Epithelial cell of prostate (primary cell): ENCODE data around the gene PRPF40B.
"Not testable (repeated sequence)": the region's sequence is repeated elsewhere in the genome, so short reads cannot be mapped to it uniquely, and the experiment has no call there.

Source experiments
- DNase-seq: peaks from one replicate; pipeline ENCODE4 v3.0.0-alpha.2; 2011; ENCODE audit warnings: low read depth, low spot score
- H3K27ac ChIP-seq: fragments of 450-650 bp; 2 replicates; pipeline ENCODE4 v1.5.1; 2017; ENCODE audit warnings: mild to moderate bottlenecking

The PRPF40B gene

GRCh38 chr12:49609059-49609874 lies 14.1 kb upstream of the PRPF40B start:
- DNase-seq, result no peak
- H3K27ac ChIP-seq, result no peak overlapping the region

- no peak for DNase-seq
- no peak overlapping the region for H3K27ac ChIP-seq
These were observed 13.5 kb upstream of the PRPF40B start for GRCh38 chr12:49609875-49610154.

GRCh38 chr12:49610785-49611184 lies 12.6 kb upstream of the PRPF40B start:
- DNase-seq, H3K27ac ChIP-seq: not testable (repeated sequence)

GRCh38 chr12:49612210-49612609 lies 11.2 kb upstream of the PRPF40B start:
- H3K27ac ChIP-seq, result no peak overlapping the region
- DNase-seq, result no peak

- H3K27ac ChIP-seq, result no peak overlapping the region
- DNase-seq, result no peak
These were observed 7.6 kb upstream of the PRPF40B start for GRCh38 chr12:49615725-49616124.

- no peak overlapping the region for H3K27ac ChIP-seq
- no peak for DNase-seq
These were observed 6.7 kb upstream of the PRPF40B start for GRCh38 chr12:49616533-49617219.

GRCh38 chr12:49618576-49618975 lies 4.8 kb upstream of the PRPF40B start:
- no peak overlapping the region for H3K27ac ChIP-seq
- DNase-seq, result no peak

- DNase-seq, result no peak
- no peak overlapping the region for H3K27ac ChIP-seq
These were observed 4.1 kb upstream of the PRPF40B start for GRCh38 chr12:49619286-49619685.

GRCh38 chr12:49621651-49622500 lies 1.5 kb upstream of the PRPF40B start:
- peak overlapping the region; percentile 81 for H3K27ac ChIP-seq

GRCh38 chr12:49622501-49623141 lies 740 bp upstream of the PRPF40B start:
- peak overlapping the region; percentile 81 for H3K27ac ChIP-seq
- no peak for DNase-seq

More at GRCh38 chr12:49621651-49622500, 1.5 kb upstream of the PRPF40B start:
- no peak for DNase-seq

GRCh38 chr12:49624921-49625577 lies 1.7 kb downstream of the PRPF40B start:
- no peak for DNase-seq
- peak overlapping the region; percentile 81 for H3K27ac ChIP-seq

GRCh38 chr12:49626169-49626835 lies 2.9 kb downstream of the PRPF40B start:
- DNase-seq, result no peak

GRCh38 chr12:49626836-49627235 lies 3.5 kb downstream of the PRPF40B start:
- DNase-seq, result no peak
- H3K27ac ChIP-seq, result no peak overlapping the region

More at GRCh38 chr12:49626169-49626835, 2.9 kb downstream of the PRPF40B start:
- H3K27ac ChIP-seq, result peak overlapping the region; percentile 81

- DNase-seq, result no peak
These were observed 4.5 kb downstream of the PRPF40B start for GRCh38 chr12:49627752-49628360.

GRCh38 chr12:49631336-49631907 lies 8.1 kb downstream of the PRPF40B start:
- DNase-seq, result no peak
- no peak overlapping the region for H3K27ac ChIP-seq

More at GRCh38 chr12:49627752-49628360, 4.5 kb downstream of the PRPF40B start:
- no peak overlapping the region for H3K27ac ChIP-seq

GRCh38 chr12:49632401-49632800 lies 9.0 kb downstream of the PRPF40B start:
- H3K27ac ChIP-seq, result no peak overlapping the region
- DNase-seq, result no peak

- DNase-seq, result no peak
- H3K27ac ChIP-seq, result no peak overlapping the region
These were observed 9.8 kb downstream of the PRPF40B start for GRCh38 chr12:49632986-49633702.
